ENCODE data around the gene SSH2.
"Not testable (repeated sequence)": the region's sequence is repeated elsewhere in the genome, so short reads cannot be mapped to it uniquely, and the experiment has no call there.

Gene SSH2

GRCh38 chr17:29930409-29931010, 482 bp upstream of the SSH2 start:
- no peak for DNase-seq

- DNase-seq, result peak; percentile 19
Measured at GRCh38 chr17:29929006-29929532, 959 bp downstream of the SSH2 start.

- DNase-seq, result no peak
Measured at GRCh38 chr17:29927546-29927945, 2.5 kb downstream of the SSH2 start.

GRCh38 chr17:29924786-29925185, 5.2 kb downstream of the SSH2 start:
- DNase-seq, result no peak

GRCh38 chr17:29918922-29919856, 10.8 kb downstream of the SSH2 start:
- DNase-seq, result peak; percentile 63

- no peak for DNase-seq
Measured at GRCh38 chr17:29918016-29918415, 12.0 kb downstream of the SSH2 start.

- no peak for DNase-seq
Measured at GRCh38 chr17:29914819-29915537, 15.1 kb downstream of the SSH2 start.

GRCh38 chr17:29911641-29912177, 18.3 kb downstream of the SSH2 start:
- DNase-seq, result no peak

GRCh38 chr17:29909236-29910003, 20.6 kb downstream of the SSH2 start:
- peak; percentile 6 for DNase-seq

GRCh38 chr17:29906969-29907368, 23.1 kb downstream of the SSH2 start:
- no peak for DNase-seq

- DNase-seq, result no peak
Measured at GRCh38 chr17:29905879-29906167, 24.2 kb downstream of the SSH2 start.

GRCh38 chr17:29905086-29905878, 24.7 kb downstream of the SSH2 start:
- no peak for DNase-seq

GRCh38 chr17:29903471-29903870, 26.6 kb downstream of the SSH2 start:
- DNase-seq, result no peak

GRCh38 chr17:29897136-29897535, 32.9 kb downstream of the SSH2 start:
- DNase-seq, result not testable (repeated sequence)

GRCh38 chr17:29892201-29892600, 37.8 kb downstream of the SSH2 start:
- no peak for DNase-seq

GRCh38 chr17:29891131-29891530, 38.9 kb downstream of the SSH2 start:
- DNase-seq, result no peak

GRCh38 chr17:29885031-29885640, 44.9 kb downstream of the SSH2 start:
- DNase-seq, result no peak

- peak; percentile 63 for DNase-seq
Measured at GRCh38 chr17:29883497-29883896, 46.5 kb downstream of the SSH2 start.

- no peak for DNase-seq
Measured at GRCh38 chr17:29881256-29881655, 48.8 kb downstream of the SSH2 start.

- DNase-seq, result no peak
Measured at GRCh38 chr17:29880031-29880430, 50.0 kb downstream of the SSH2 start.

- DNase-seq, result no peak
Measured at GRCh38 chr17:29874931-29875596, 55.0 kb downstream of the SSH2 start.
